AG04449 (cell line): ENCODE results near the gene GPR37.

Experiments used
- CTCF ChIA-PET: fragments of 350-600 bp; formaldehyde crosslinking; extraction: SDS; loops from one replicate; lab custom pipeline; 2021; ENCODE audit warnings: antibody characterized with exemption; lab: Yijun Ruan, JAX
- POLR2A ChIA-PET: fragments of 400-600, 350-600 bp; formaldehyde crosslinking; extraction: SDS; loops from one replicate; lab custom pipeline; 2020; ENCODE audit warnings: antibody characterized with exemption, inconsistent platforms; lab: Yijun Ruan, JAX
- DNase-seq: peaks from one replicate; pipeline ENCODE4 v3.0.0-alpha.2; 2010; ENCODE audit warnings: low read depth, low spot score
- H3K4me3 ChIP-seq: 2 replicates; pipeline ENCODE4 v1.5.1; 2011; ENCODE audit warnings: low read depth, mild to moderate bottlenecking, control low read depth, low read length
- TF ChIP-seq, protein P1 (sequence below): IDR thresholded peaks from one replicate; pipeline ENCODE4 v1.5.1; 2011; ENCODE audit warnings: mild to moderate bottlenecking, moderate library complexity, low read length, control low read depth, inconsistent platforms; ENCODE audit not compliant: insufficient read depth; ENCODE audit errors: missing control alignments

Gene GPR37

DNA sequence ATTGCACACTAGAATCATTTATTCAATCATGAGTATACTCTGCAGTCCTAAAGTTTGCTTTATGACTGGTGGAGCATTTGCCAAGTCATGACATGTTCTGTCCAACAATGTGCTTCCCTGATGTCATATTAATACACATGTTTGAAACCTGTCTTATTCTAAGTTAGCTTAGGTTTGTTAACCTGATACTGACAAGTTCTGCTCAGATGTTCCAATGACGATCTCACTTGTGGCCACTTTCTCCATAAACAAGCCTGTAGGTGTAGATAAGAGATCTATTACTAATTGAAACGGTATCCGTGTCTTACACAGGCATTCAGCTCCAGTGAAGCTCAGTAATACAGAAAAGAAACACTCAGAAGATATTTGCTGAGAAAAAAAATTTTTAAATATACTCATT, 64.9 kb downstream of the GPR37 start:
- ChIA-PET CTCF (no interaction called here), POLR2A (no interaction called here)
- no peak for DNase-seq
- H3K4me3 ChIP-seq, result no peak overlapping the region
- TF ChIP-seq, protein P1, sequence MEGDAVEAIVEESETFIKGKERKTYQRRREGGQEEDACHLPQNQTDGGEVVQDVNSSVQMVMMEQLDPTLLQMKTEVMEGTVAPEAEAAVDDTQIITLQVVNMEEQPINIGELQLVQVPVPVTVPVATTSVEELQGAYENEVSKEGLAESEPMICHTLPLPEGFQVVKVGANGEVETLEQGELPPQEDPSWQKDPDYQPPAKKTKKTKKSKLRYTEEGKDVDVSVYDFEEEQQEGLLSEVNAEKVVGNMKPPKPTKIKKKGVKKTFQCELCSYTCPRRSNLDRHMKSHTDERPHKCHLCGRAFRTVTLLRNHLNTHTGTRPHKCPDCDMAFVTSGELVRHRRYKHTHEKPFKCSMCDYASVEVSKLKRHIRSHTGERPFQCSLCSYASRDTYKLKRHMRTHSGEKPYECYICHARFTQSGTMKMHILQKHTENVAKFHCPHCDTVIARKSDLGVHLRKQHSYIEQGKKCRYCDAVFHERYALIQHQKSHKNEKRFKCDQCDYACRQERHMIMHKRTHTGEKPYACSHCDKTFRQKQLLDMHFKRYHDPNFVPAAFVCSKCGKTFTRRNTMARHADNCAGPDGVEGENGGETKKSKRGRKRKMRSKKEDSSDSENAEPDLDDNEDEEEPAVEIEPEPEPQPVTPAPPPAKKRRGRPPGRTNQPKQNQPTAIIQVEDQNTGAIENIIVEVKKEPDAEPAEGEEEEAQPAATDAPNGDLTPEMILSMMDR, result no peak

GRCh38 chr7:124698964-124699363, 66.6 kb downstream of the GPR37 start:
- H3K4me3 ChIP-seq, result no peak overlapping the region
- POLR2A ChIA-PET, result no interaction called here
- CTCF ChIA-PET, result no interaction called here
- DNase-seq, result no peak
- TF ChIP-seq, protein P1, result no peak

DNA sequence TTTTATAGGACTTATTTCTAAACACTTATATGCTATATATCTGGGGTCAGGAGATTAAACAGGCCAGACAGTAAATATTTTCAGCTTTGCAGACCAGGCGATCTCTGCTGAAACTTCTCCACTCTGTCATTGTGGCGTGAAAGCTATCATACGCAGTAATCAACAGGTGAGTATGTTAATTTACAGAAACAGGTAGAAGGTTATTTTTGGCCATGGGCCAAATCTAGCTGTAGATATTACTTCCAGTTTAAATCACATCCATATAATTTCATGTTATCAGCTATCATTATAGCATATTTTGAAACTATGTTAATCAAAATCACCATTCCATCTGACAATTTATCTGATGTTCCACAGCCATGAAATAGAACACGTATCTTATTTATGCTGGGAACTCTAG, 67.8 kb downstream of the GPR37 start:
- TF ChIP-seq, protein P1, result no peak
- no peak for DNase-seq
- ChIA-PET POLR2A (no interaction called here), CTCF (interaction anchor here (1.0 kb wide), 1 partner anchor 29 kb away, joined by 4 read pairs; no protein-coding TSS in a partner anchor)
- no peak overlapping the region for H3K4me3 ChIP-seq
